ENCODE data around the gene GALNT14. TPM values are rescaled to one million over a fixed set of nuclear protein-coding genes. Genes with fewer than 3 reads are reported as not detected.

GALNT14 gene
- total RNA-seq, 3 donors from 2014 or later (not counting 1 experiment from before 2014, with no cell fraction given) = 0.68 TPM; not detected in 2

GRCh38 chr2:31112544-31112943 lies 25.7 kb downstream of the GALNT14 start:
- ATAC-seq (no peak), DNase-seq (no peak)

GRCh38 chr2:31110998-31111397 lies 27.2 kb downstream of the GALNT14 start:
- Mint-ChIP-seq H3K27me3 (ENCODE audit: low read depth in 2 of 2) (peaks cover 14 to 38% of the 10 kb centered on the region in 2 donors), H3K9me3 (no peaks in the 10 kb centered on the region), H3K36me3 (no peaks in the 10 kb centered on the region), H3K4me1 (no peaks in the 10 kb centered on the region), H3K27ac (no peak overlapping the region), H3K4me3 (no peak overlapping the region)
- DNase-seq = no peak
- intact Hi-C loops (cut with micrococcal nuclease) = no loop called here
- 91% methylated on average over 3 of the region's 3 CpGs for WGBS (ENCODE audit: insufficient coverage)
- no peaks in the 10 kb centered on the region for H3K36me3 ChIP-seq (ENCODE audit: control insufficient read depth, insufficient read depth, low read length)
- H3K27me3 ChIP-seq (ENCODE audit: control insufficient read depth, insufficient read depth, low read length) = no peaks in the 10 kb centered on the region
- H3K27ac ChIP-seq (ENCODE audit: low read length) = no peak overlapping the region
- no peaks in the 10 kb centered on the region for H3K9me3 ChIP-seq (ENCODE audit: control insufficient read depth, insufficient read depth, low read length)
- no peaks in the 10 kb centered on the region for H3K4me1 ChIP-seq (ENCODE audit: control insufficient read depth, insufficient read depth, low read length)
- ATAC-seq = no peak
- H3K4me3 ChIP-seq (ENCODE audit: low read length) = no peak overlapping the region
- TF ChIP-seq, protein P1, sequence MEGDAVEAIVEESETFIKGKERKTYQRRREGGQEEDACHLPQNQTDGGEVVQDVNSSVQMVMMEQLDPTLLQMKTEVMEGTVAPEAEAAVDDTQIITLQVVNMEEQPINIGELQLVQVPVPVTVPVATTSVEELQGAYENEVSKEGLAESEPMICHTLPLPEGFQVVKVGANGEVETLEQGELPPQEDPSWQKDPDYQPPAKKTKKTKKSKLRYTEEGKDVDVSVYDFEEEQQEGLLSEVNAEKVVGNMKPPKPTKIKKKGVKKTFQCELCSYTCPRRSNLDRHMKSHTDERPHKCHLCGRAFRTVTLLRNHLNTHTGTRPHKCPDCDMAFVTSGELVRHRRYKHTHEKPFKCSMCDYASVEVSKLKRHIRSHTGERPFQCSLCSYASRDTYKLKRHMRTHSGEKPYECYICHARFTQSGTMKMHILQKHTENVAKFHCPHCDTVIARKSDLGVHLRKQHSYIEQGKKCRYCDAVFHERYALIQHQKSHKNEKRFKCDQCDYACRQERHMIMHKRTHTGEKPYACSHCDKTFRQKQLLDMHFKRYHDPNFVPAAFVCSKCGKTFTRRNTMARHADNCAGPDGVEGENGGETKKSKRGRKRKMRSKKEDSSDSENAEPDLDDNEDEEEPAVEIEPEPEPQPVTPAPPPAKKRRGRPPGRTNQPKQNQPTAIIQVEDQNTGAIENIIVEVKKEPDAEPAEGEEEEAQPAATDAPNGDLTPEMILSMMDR (IDR thresholded peaks at IDR 0.05) = no peak

More at GRCh38 chr2:31112544-31112943, 25.7 kb downstream of the GALNT14 start:
- no peak overlapping the region for H3K27ac ChIP-seq (ENCODE audit: low read length)
- Mint-ChIP-seq H3K4me1 (no peaks in the 10 kb centered on the region), H3K36me3 (no peaks in the 10 kb centered on the region), H3K9me3 (no peaks in the 10 kb centered on the region), H3K27ac (no peak overlapping the region), H3K27me3 (ENCODE audit: low read depth in 2 of 2) (peaks cover 6 to 23% of the 10 kb centered on the region in 2 donors), H3K4me3 (no peak overlapping the region)
- intact Hi-C loops (cut with micrococcal nuclease) = no loop called here
- TF ChIP-seq, protein P1 (IDR thresholded peaks at IDR 0.05) = no peak
- no peak overlapping the region for H3K4me3 ChIP-seq (ENCODE audit: low read length)
- H3K27me3 ChIP-seq (ENCODE audit: control insufficient read depth, insufficient read depth, low read length) = no peaks in the 10 kb centered on the region
- H3K9me3 ChIP-seq (ENCODE audit: control insufficient read depth, insufficient read depth, low read length) = no peaks in the 10 kb centered on the region
- WGBS (ENCODE audit: insufficient coverage) = 94% methylated on average over 3 of the region's 3 CpGs
- no peaks in the 10 kb centered on the region for H3K4me1 ChIP-seq (ENCODE audit: control insufficient read depth, insufficient read depth, low read length)
- no peaks in the 10 kb centered on the region for H3K36me3 ChIP-seq (ENCODE audit: control insufficient read depth, insufficient read depth, low read length)

DNA sequence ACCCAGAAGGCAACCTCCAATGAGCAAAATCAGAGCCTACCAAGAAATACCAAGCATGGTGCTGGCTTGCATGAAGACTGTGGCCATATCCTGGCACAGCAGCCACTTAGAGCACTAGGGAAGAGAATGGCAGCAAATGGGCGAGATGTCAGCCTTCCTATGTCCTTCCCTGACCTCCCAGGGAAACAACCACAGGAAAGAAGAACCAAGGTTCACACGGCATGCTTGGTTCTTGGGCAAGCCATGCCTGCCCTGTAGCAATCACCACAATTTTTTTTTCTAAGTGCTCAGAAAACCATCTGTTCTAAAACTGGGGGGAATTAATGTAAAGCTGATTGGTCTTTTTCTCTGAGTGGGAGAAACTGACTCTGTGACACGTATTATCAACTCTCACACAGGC lies 27.8 kb downstream of the GALNT14 start:
- Mint-ChIP-seq H3K9me3 (no peaks in the 10 kb centered on the region), H3K4me1 (no peaks in the 10 kb centered on the region), H3K27me3 (ENCODE audit: low read depth in 2 of 2) (peaks cover 15 to 39% of the 10 kb centered on the region in 2 donors), H3K36me3 (no peaks in the 10 kb centered on the region), H3K27ac (no peak overlapping the region), H3K4me3 (no peak overlapping the region)
- DNase-seq (no peak), ATAC-seq (no peak)
- Histone ChIP-seq H3K4me3 (ENCODE audit: low read length) (no peak overlapping the region), H3K9me3 (ENCODE audit: control insufficient read depth, insufficient read depth, low read length) (no peaks in the 10 kb centered on the region), H3K27me3 (ENCODE audit: control insufficient read depth, insufficient read depth, low read length) (no peaks in the 10 kb centered on the region), H3K36me3 (ENCODE audit: control insufficient read depth, insufficient read depth, low read length) (no peaks in the 10 kb centered on the region), H3K27ac (ENCODE audit: low read length) (no peak overlapping the region), H3K4me1 (ENCODE audit: control insufficient read depth, insufficient read depth, low read length) (no peaks in the 10 kb centered on the region)
- intact Hi-C loops (cut with micrococcal nuclease) = no loop called here
- TF ChIP-seq, protein P1 (IDR thresholded peaks at IDR 0.05) = no peak
- WGBS (ENCODE audit: insufficient coverage) = 63% methylated on average over 2 of the region's 3 CpGs

GRCh38 chr2:31109633-31110192 lies 28.5 kb downstream of the GALNT14 start:
- Mint-ChIP-seq H3K9me3 (no peaks in the 10 kb centered on the region), H3K4me3 (no peak overlapping the region), H3K36me3 (no peaks in the 10 kb centered on the region), H3K27me3 (ENCODE audit: low read depth in 2 of 2) (peaks cover 18 to 45% of the 10 kb centered on the region in 2 donors), H3K27ac (no peak overlapping the region), H3K4me1 (no peaks in the 10 kb centered on the region)
- 92% methylated on average over 8 of the region's 8 CpGs for WGBS (ENCODE audit: insufficient coverage)
- Histone ChIP-seq H3K4me3 (ENCODE audit: low read length) (no peak overlapping the region), H3K27me3 (ENCODE audit: control insufficient read depth, insufficient read depth, low read length) (no peaks in the 10 kb centered on the region), H3K36me3 (ENCODE audit: control insufficient read depth, insufficient read depth, low read length) (no peaks in the 10 kb centered on the region), H3K9me3 (ENCODE audit: control insufficient read depth, insufficient read depth, low read length) (no peaks in the 10 kb centered on the region), H3K27ac (ENCODE audit: low read length) (no peak overlapping the region), H3K4me1 (ENCODE audit: control insufficient read depth, insufficient read depth, low read length) (no peaks in the 10 kb centered on the region)
- DNase-seq = no peak
- TF ChIP-seq, protein P1 (IDR thresholded peaks at IDR 0.05) = no peak
- ATAC-seq = no peak
- intact Hi-C loops (cut with micrococcal nuclease) = no loop called here
